ENCODE data around the gene PRKAG2.

The PRKAG2 gene

GRCh38 chr7:151524845-151525244, 352.1 kb downstream of the PRKAG2 start:
- DNase-seq = no peak

- DNase-seq = no peak
Observed at GRCh38 chr7:151524331-151524730, 352.6 kb downstream of the PRKAG2 start.

- DNase-seq = peak; percentile 15 to 39 (median 21)
Observed at GRCh38 chr7:151520419-151521261, 356.3 kb downstream of the PRKAG2 start.

GRCh38 chr7:151519765-151520418, 357.0 kb downstream of the PRKAG2 start, which contains the start of gene RHEB:
Gene RHEB, minus strand, starts transcription at chr7:151519895. Its CDS starts 384 bp downstream, at chr7:151519511.
- DNase-seq = peak; percentile 95 to 99 (median 97)

GRCh38 chr7:151518947-151519764, 357.8 kb downstream of the PRKAG2 start:
- DNase-seq = peak; percentile 41 to 64 (median 52)

GRCh38 chr7:151518105-151518946, 358.6 kb downstream of the PRKAG2 start:
- DNase-seq = peak; percentile 9 to 56 (median 26)

- no peak for DNase-seq
Observed at GRCh38 chr7:151517601-151518104, 359.3 kb downstream of the PRKAG2 start.

GRCh38 chr7:151515276-151515565, 361.7 kb downstream of the PRKAG2 start:
- no peak for DNase-seq

GRCh38 chr7:151514461-151515275, 362.2 kb downstream of the PRKAG2 start:
- peak in 1 of 5 donors; percentile 17 for DNase-seq

- no peak for DNase-seq
Observed at GRCh38 chr7:151513133-151513532, 363.8 kb downstream of the PRKAG2 start.

- no peak for DNase-seq
Observed at GRCh38 chr7:151512353-151512752, 364.6 kb downstream of the PRKAG2 start.

GRCh38 chr7:151511946-151512345, 365.0 kb downstream of the PRKAG2 start:
- no peak for DNase-seq

- no peak for DNase-seq
Observed at GRCh38 chr7:151511270-151511669, 365.6 kb downstream of the PRKAG2 start.

- no peak for DNase-seq
Observed at GRCh38 chr7:151509670-151510333, 367.1 kb downstream of the PRKAG2 start.

- DNase-seq = no peak
Observed at GRCh38 chr7:151508991-151509390, 367.9 kb downstream of the PRKAG2 start.

- DNase-seq = no peak
Observed at GRCh38 chr7:151507806-151508205, 369.1 kb downstream of the PRKAG2 start.

GRCh38 chr7:151506901-151507382, 370.0 kb downstream of the PRKAG2 start:
- DNase-seq = no peak
